Smooth muscle cell (in vitro differentiated cells): ENCODE results near the gene SLC44A3. TPM values are rescaled to one million over a fixed set of nuclear protein-coding genes. Genes with fewer than 3 reads are reported as not detected.
A peak's percentile ranks its signal among the peaks of the same experiment; 100 is the strongest.

Source experiments
- DNase-seq: peaks from one replicate; lab custom pipeline; 2025; ENCODE audit not compliant: unreplicated experiment; lab: John Stamatoyannopoulos, UW
- H2AFZ ChIP-seq: fragments of 200-600 bp; sonication (generic); 2 replicates; pipeline ENCODE4 v1.6.0; 2016; ENCODE audit warnings: antibody characterized with exemption, low read depth, mild to moderate bottlenecking
- H3F3A ChIP-seq: fragments of 200-600 bp; sonication (generic); 2 replicates; pipeline ENCODE4 v1.6.0; 2017; ENCODE audit warnings: antibody characterized with exemption, low read depth
- H3K27ac ChIP-seq: fragments of 200-600 bp; sonication (generic); 2 replicates; pipeline ENCODE4 v1.5.1; 2016; ENCODE audit warnings: low read depth, mild to moderate bottlenecking
- H3K27me3 ChIP-seq: fragments of 200-600 bp; sonication (generic); 2 replicates; pipeline ENCODE4 v1.6.1; 2016; ENCODE audit warnings: low read depth, mild to moderate bottlenecking
- H3K36me3 ChIP-seq: fragments of 200-600 bp; sonication (generic); 2 replicates; pipeline ENCODE4 v1.5.1; 2016; ENCODE audit warnings: low read depth
- H3K4me1 ChIP-seq: fragments of 200-600 bp; sonication (generic); 2 replicates; pipeline ENCODE4 v1.5.1; 2016; ENCODE audit warnings: low read depth
- H3K4me2 ChIP-seq: fragments of 200-600 bp; sonication (generic); 2 replicates; pipeline ENCODE4 v1.6.0; 2016; ENCODE audit warnings: mild to moderate bottlenecking
- H3K4me3 ChIP-seq: fragments of 200-600 bp; sonication (generic); 2 replicates; pipeline ENCODE4 v1.5.1; 2016; ENCODE audit warnings: mild to moderate bottlenecking
- H3K79me2 ChIP-seq: fragments of 200-600 bp; sonication (generic); 2 replicates; pipeline ENCODE4 v1.6.0; 2016; ENCODE audit warnings: low read depth, mild to moderate bottlenecking
- H3K9ac ChIP-seq: fragments of 200-600 bp; sonication (generic); 2 replicates; pipeline ENCODE4 v1.6.0; 2016; ENCODE audit warnings: low read depth
- H3K9me3 ChIP-seq: fragments of 200-600 bp; sonication (generic); replicated peaks from 2 replicates; pipeline ENCODE4 v1.5.1; 2016; ENCODE audit warnings: low read depth
- H4K20me1 ChIP-seq: fragments of 200-600 bp; sonication (generic); 2 replicates; pipeline ENCODE4 v1.6.0; 2016; ENCODE audit warnings: low read depth
- CTCF ChIP-seq: fragments of 200-600 bp; sonication (generic); IDR thresholded peaks from 2 replicates; pipeline ENCODE4 v1.5.1; 2017; ENCODE audit warnings: borderline replicate concordance, mild to moderate bottlenecking, antibody characterized with exemption; ENCODE audit not compliant: insufficient read depth, poor library complexity, severe bottlenecking
- WGBS: methylation state at CpG from one replicate; pipeline ENCODE4 v1.1.7; 2016; ENCODE audit warnings: low lambda C conversion rate; 5-methylcytosine and 5-hydroxymethylcytosine counted together
- polyA plus RNA-seq: library from polyadenylated mRNA; unstranded; fragments of >200 nt; fragmentation: Nextera tagmentation; extraction: Ambion mirVana; gene quantifications from 2 replicates; pipeline ENCODE4 v1.2.1, GENCODE V29; 2016
- total RNA-seq: library from RNA; depleted of rRNA; stranded (reverse); fragments of >200 nt; gene quantifications from 2 replicates; pipeline ENCODE4 v1.2.3, GENCODE V29; 2014

Gene SLC44A3
- total and polyA plus RNA-seq, 2 experiments from 2014 or later = 3.2 to 10.0 TPM

- 18% methylated on average over 5 of the region's 5 CpGs for WGBS
- no peaks in the 10 kb centered on the region for H3K36me3 ChIP-seq
- no peak for DNase-seq
- peak overlapping the region; percentile 16 for H3K9ac ChIP-seq
- H3K9me3 ChIP-seq = no peaks in the 10 kb centered on the region
- peaks cover 15% of the 10 kb centered on the region for H3K79me2 ChIP-seq
- no peaks in the 10 kb centered on the region for H4K20me1 ChIP-seq
- peak overlapping the region; percentile 84 for H3K4me2 ChIP-seq
- TF ChIP-seq CTCF = no peak
- H3K27ac ChIP-seq = peak overlapping the region; percentile 92
- no peaks in the 10 kb centered on the region for H3K27me3 ChIP-seq
- peaks cover 25% of the 10 kb centered on the region for H3K4me1 ChIP-seq
- peak overlapping the region; percentile 73 for H2AFZ ChIP-seq
- H3K4me3 ChIP-seq = peak overlapping the region; percentile 35
- peaks cover 23% of the 10 kb centered on the region for H3F3A ChIP-seq
These were observed 26.9 kb upstream of the SLC44A3 start for GRCh38 chr1:94793296-94793656.

DNA sequence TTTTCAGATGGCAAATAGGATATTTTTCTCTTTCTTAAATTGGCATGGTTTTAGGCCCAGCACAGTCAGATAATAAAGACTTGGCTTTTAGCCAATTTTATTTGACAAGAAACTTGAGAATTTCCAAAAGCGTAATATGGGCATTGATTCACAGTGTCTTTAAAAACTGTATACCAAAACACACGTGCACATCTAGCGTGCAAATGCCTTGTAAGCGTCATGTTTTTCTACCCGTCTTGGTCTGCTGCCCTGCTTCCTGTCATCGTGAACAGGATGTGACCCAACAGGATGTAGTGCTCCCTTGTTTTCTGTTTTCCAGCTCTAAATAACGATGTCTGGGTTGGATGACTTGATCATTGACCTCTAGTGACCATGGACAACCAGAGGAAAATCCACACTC lies 24.7 kb upstream of the SLC44A3 start:
- Histone ChIP-seq H3K79me2 (peaks cover 16% of the 10 kb centered on the region), H3K4me2 (no peak overlapping the region), H4K20me1 (no peaks in the 10 kb centered on the region), H3K27ac (no peak overlapping the region), H3F3A (peaks cover 23% of the 10 kb centered on the region), H2AFZ (no peak overlapping the region), H3K9me3 (no peaks in the 10 kb centered on the region), H3K4me1 (peaks cover 29% of the 10 kb centered on the region), H3K4me3 (no peak overlapping the region), H3K27me3 (no peaks in the 10 kb centered on the region), H3K9ac (no peak overlapping the region), H3K36me3 (no peaks in the 10 kb centered on the region)
- no peak for TF ChIP-seq CTCF
- 91% methylated on average over 7 of the region's 7 CpGs for WGBS
- no peak for DNase-seq

DNA sequence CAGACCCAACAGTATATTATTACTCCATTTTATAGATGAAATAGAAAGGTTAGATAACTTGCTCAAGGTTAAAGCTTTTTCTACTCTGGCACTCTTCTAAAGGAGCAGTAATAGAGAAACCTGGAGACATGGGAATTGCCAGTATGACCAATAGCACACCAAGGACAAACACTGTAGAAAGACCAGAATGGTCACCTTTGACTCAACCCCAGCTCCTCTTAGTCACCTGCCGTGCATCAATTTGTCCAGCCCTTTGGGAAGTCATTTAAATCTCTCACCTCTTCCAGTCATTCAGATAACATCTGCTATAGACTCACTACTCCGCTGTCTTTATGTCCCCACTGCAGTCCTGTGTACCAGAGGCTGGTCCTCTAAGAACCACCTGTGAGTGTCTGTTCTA lies 23.9 kb upstream of the SLC44A3 start:
- DNase-seq = no peak
- Histone ChIP-seq H2AFZ (no peak overlapping the region), H3K27me3 (no peaks in the 10 kb centered on the region), H3K9ac (no peak overlapping the region), H3K9me3 (no peaks in the 10 kb centered on the region), H3F3A (peaks cover 29% of the 10 kb centered on the region), H3K27ac (no peak overlapping the region), H3K36me3 (no peaks in the 10 kb centered on the region), H4K20me1 (no peaks in the 10 kb centered on the region), H3K4me3 (no peak overlapping the region), H3K4me1 (peaks cover 26% of the 10 kb centered on the region), H3K4me2 (no peak overlapping the region), H3K79me2 (peaks cover 13% of the 10 kb centered on the region)
- no peak for TF ChIP-seq CTCF
- WGBS = 67% methylated on average over 2 of the region's 2 CpGs

GRCh38 chr1:94797291-94797690 lies 22.9 kb upstream of the SLC44A3 start:
- H3F3A ChIP-seq = peaks cover 19% of the 10 kb centered on the region

More at GRCh38 chr1:94797291-94797690, 22.9 kb upstream of the SLC44A3 start:
- H2AFZ ChIP-seq = no peak overlapping the region
- H3K27me3 ChIP-seq = no peaks in the 10 kb centered on the region
- H3K9ac ChIP-seq = no peak overlapping the region
- TF ChIP-seq CTCF = no peak
- H3K27ac ChIP-seq = peak overlapping the region; percentile 55
- no peak for DNase-seq
- H3K79me2 ChIP-seq = peaks cover 13% of the 10 kb centered on the region
- WGBS = 93% methylated on average over 1 of the region's 1 CpG
- no peak overlapping the region for H3K4me2 ChIP-seq
- H3K9me3 ChIP-seq = no peaks in the 10 kb centered on the region
- peaks cover 22% of the 10 kb centered on the region for H3K4me1 ChIP-seq
- no peak overlapping the region for H3K4me3 ChIP-seq
- no peaks in the 10 kb centered on the region for H4K20me1 ChIP-seq
- no peaks in the 10 kb centered on the region for H3K36me3 ChIP-seq
